NCI-H128 (cell line): Measurements from ENCODE around the gene AGTPBP1.
"Not testable (repeated sequence)": the region's sequence is repeated elsewhere in the genome, so short reads cannot be mapped to it uniquely, and the experiment has no call there.

ENCODE experiments used
- DNase-seq: peaks from one replicate; lab custom pipeline; 2025; ENCODE audit not compliant: unreplicated experiment; lab: John Stamatoyannopoulos, UW

The AGTPBP1 gene

GRCh38 chr9:85723215-85723614, 18.5 kb downstream of the AGTPBP1 start:
- no peak for DNase-seq

GRCh38 chr9:85719411-85719810, 22.3 kb downstream of the AGTPBP1 start:
- DNase-seq: not testable (repeated sequence)

- DNase-seq: not testable (repeated sequence)
Observed at GRCh38 chr9:85717818-85718217, 23.9 kb downstream of the AGTPBP1 start.

- no peak for DNase-seq
Observed at GRCh38 chr9:85717220-85717619, 24.5 kb downstream of the AGTPBP1 start.

GRCh38 chr9:85716031-85716877, 25.5 kb downstream of the AGTPBP1 start:
- no peak for DNase-seq

- DNase-seq: no peak
Observed at GRCh38 chr9:85715587-85715986, 26.2 kb downstream of the AGTPBP1 start.

- no peak for DNase-seq
Observed at GRCh38 chr9:85713897-85714296, 27.9 kb downstream of the AGTPBP1 start.

- DNase-seq: no peak
Observed at GRCh38 chr9:85704744-85705143, 37.0 kb downstream of the AGTPBP1 start.

GRCh38 chr9:85703398-85703797, 38.4 kb downstream of the AGTPBP1 start:
- DNase-seq: no peak

GRCh38 chr9:85702726-85703289, 38.9 kb downstream of the AGTPBP1 start:
- no peak for DNase-seq

GRCh38 chr9:85702191-85702590, 39.6 kb downstream of the AGTPBP1 start:
- no peak for DNase-seq

GRCh38 chr9:85700330-85700729, 41.4 kb downstream of the AGTPBP1 start:
- no peak for DNase-seq

GRCh38 chr9:85688361-85688760, 53.4 kb downstream of the AGTPBP1 start:
- DNase-seq: no peak

- no peak for DNase-seq
Observed at GRCh38 chr9:85685081-85685480, 56.7 kb downstream of the AGTPBP1 start.

- DNase-seq: no peak
Observed at GRCh38 chr9:85676790-85677189, 65.0 kb downstream of the AGTPBP1 start.

- no peak for DNase-seq
Observed at GRCh38 chr9:85667374-85667773, 74.4 kb downstream of the AGTPBP1 start.

- no peak for DNase-seq
Observed at GRCh38 chr9:85666086-85666485, 75.7 kb downstream of the AGTPBP1 start.

GRCh38 chr9:85662573-85662972, 79.2 kb downstream of the AGTPBP1 start:
- DNase-seq: no peak

- DNase-seq: no peak
Observed at GRCh38 chr9:85658716-85659115, 83.0 kb downstream of the AGTPBP1 start.

- no peak for DNase-seq
Observed at GRCh38 chr9:85653153-85653552, 88.6 kb downstream of the AGTPBP1 start.

- DNase-seq: no peak
Observed at GRCh38 chr9:85647571-85647970, 94.2 kb downstream of the AGTPBP1 start.

GRCh38 chr9:85645909-85646627, 95.7 kb downstream of the AGTPBP1 start:
- no peak for DNase-seq
